ENCODE data around the gene GSTK1.

Gene GSTK1

GRCh38 chr7:143300959-143301935 is 38.0 kb downstream of the GSTK1 start:
- DNase-seq = peak; percentile 74

GRCh38 chr7:143303733-143304132 is 40.5 kb downstream of the GSTK1 start:
- no peak for DNase-seq

- no peak for DNase-seq
Measured at GRCh38 chr7:143304938-143305337, 41.7 kb downstream of the GSTK1 start.

GRCh38 chr7:143305423-143306070 is 42.3 kb downstream of the GSTK1 start:
- peak; percentile 78 for DNase-seq

- no peak for DNase-seq
Measured at GRCh38 chr7:143308632-143309031, 45.4 kb downstream of the GSTK1 start.

GRCh38 chr7:143314127-143314526 is 50.9 kb downstream of the GSTK1 start:
- peak; percentile 48 for DNase-seq

GRCh38 chr7:143315776-143316175 is 52.5 kb downstream of the GSTK1 start, which contains the start of gene CLCN1:
Gene CLCN1 (plus strand): TSS chr7:143316111. CDS start chr7:143316213, 102 bp downstream.
- peak; percentile 16 for DNase-seq

- DNase-seq = peak; percentile 15
Measured at GRCh38 chr7:143316492-143316891, 53.3 kb downstream of the GSTK1 start.

GRCh38 chr7:143318661-143319060 is 55.4 kb downstream of the GSTK1 start:
- DNase-seq = peak; percentile 53

Measured in suppressor macrophage treated with lipopolysaccharide for 4 hours (primary cell).